ENCODE data around the gene ENPP4. TPM values are rescaled to one million over a fixed set of nuclear protein-coding genes. Genes with fewer than 3 reads are reported as not detected.

The ENPP4 gene
- total RNA-seq, 2 experiments from 2014 or later, result 6.6 to 7.3 TPM

GRCh38 chr6:46174904-46175303, 45.1 kb downstream of the ENPP4 start:
- POLR2A ChIA-PET, result no interaction called here
- CTCF ChIA-PET, result interaction anchor here (1.0 kb wide), 1 partner anchor 85 kb away, joined by 4 read pairs; no protein-coding TSS in a partner anchor
- intact Hi-C loops (cut with micrococcal nuclease), result no loop called here
- DNase-seq, result peak; percentile 13
- H3K4me3 Mint-ChIP-seq, result no peak overlapping the region
- TF ChIP-seq CTCF (IDR thresholded peaks at IDR 0.05), result no peak
- H3K27ac Mint-ChIP-seq, result no peak overlapping the region
- H3K27me3 Mint-ChIP-seq, result peaks cover 12% of the 10 kb centered on the region
- peaks cover 30% of the 10 kb centered on the region for H3K4me1 Mint-ChIP-seq (ENCODE audit: low read depth)
- no peak for ATAC-seq
- H3K36me3 Mint-ChIP-seq (ENCODE audit: low read depth), result no peaks in the 10 kb centered on the region
- no peaks in the 10 kb centered on the region for H3K9me3 Mint-ChIP-seq

- no peak for TF ChIP-seq CTCF (IDR thresholded peaks at IDR 0.05)
- peak; percentile 18 for DNase-seq
- H3K36me3 Mint-ChIP-seq (ENCODE audit: low read depth), result no peaks in the 10 kb centered on the region
- H3K27ac Mint-ChIP-seq, result no peak overlapping the region
- ATAC-seq, result peak; percentile 64
- no peaks in the 10 kb centered on the region for H3K9me3 Mint-ChIP-seq
- H3K4me1 Mint-ChIP-seq (ENCODE audit: low read depth), result peaks cover 25% of the 10 kb centered on the region
- CTCF ChIA-PET, result interaction anchor here (0.8 kb wide), 1 partner anchor 162 kb away, joined by 3 read pairs; no protein-coding TSS in a partner anchor
- intact Hi-C loops (cut with micrococcal nuclease), result no loop called here
- POLR2A ChIA-PET, result no interaction called here
- H3K4me3 Mint-ChIP-seq, result no peak overlapping the region
- H3K27me3 Mint-ChIP-seq, result peaks cover 8% of the 10 kb centered on the region
Measured at GRCh38 chr6:46175446-46175845, 45.7 kb downstream of the ENPP4 start.

GRCh38 chr6:46175976-46176375, 46.2 kb downstream of the ENPP4 start:
- TF ChIP-seq CTCF (IDR thresholded peaks at IDR 0.05), result no peak
- intact Hi-C loops (cut with micrococcal nuclease), result no loop called here
- Mint-ChIP-seq H3K27me3 (peaks cover 8% of the 10 kb centered on the region), H3K9me3 (no peaks in the 10 kb centered on the region), H3K4me1 (ENCODE audit: low read depth) (peaks cover 21% of the 10 kb centered on the region), H3K27ac (no peak overlapping the region), H3K4me3 (no peak overlapping the region), H3K36me3 (ENCODE audit: low read depth) (no peaks in the 10 kb centered on the region)
- CTCF ChIA-PET, result interaction anchor here (0.8 to 1.2 kb wide), 2 partner anchors 86 to 163 kb away, joined by 3 to 7 read pairs; no protein-coding TSS in a partner anchor
- ATAC-seq (no peak), DNase-seq (no peak)
- POLR2A ChIA-PET, result no interaction called here

- Mint-ChIP-seq H3K27ac (no peak overlapping the region), H3K36me3 (ENCODE audit: low read depth) (no peaks in the 10 kb centered on the region), H3K27me3 (peaks cover 19% of the 10 kb centered on the region), H3K4me3 (no peak overlapping the region), H3K4me1 (ENCODE audit: low read depth) (no peaks in the 10 kb centered on the region), H3K9me3 (no peaks in the 10 kb centered on the region)
- ChIA-PET CTCF (interaction anchor here (1.0 kb wide), 1 partner anchor 55 kb away, joined by 3 read pairs; the partner anchor contains the start of gene ENPP4), POLR2A (no interaction called here)
- DNase-seq (no peak), ATAC-seq (no peak)
- intact Hi-C loops (cut with micrococcal nuclease), result no loop called here
- no peak for TF ChIP-seq CTCF (IDR thresholded peaks at IDR 0.05)
Measured at GRCh38 chr6:46184114-46184513, 54.3 kb downstream of the ENPP4 start.

GRCh38 chr6:46186583-46186982, 56.8 kb downstream of the ENPP4 start:
- no peaks in the 10 kb centered on the region for H3K36me3 Mint-ChIP-seq (ENCODE audit: low read depth)
- no peak for TF ChIP-seq CTCF (IDR thresholded peaks at IDR 0.05)
- ATAC-seq (no peak), DNase-seq (no peak)
- peaks cover 23% of the 10 kb centered on the region for H3K27me3 Mint-ChIP-seq
- H3K27ac Mint-ChIP-seq, result no peak overlapping the region
- H3K4me1 Mint-ChIP-seq (ENCODE audit: low read depth), result no peaks in the 10 kb centered on the region
- ChIA-PET POLR2A (no interaction called here), CTCF (interaction anchor here (0.6 to 1.0 kb wide), 3 partner anchors 34 to 926 kb away, joined by 3 read pairs; no protein-coding TSS in a partner anchor)
- no peak overlapping the region for H3K4me3 Mint-ChIP-seq
- intact Hi-C loops (cut with micrococcal nuclease), result no loop called here
- H3K9me3 Mint-ChIP-seq, result no peaks in the 10 kb centered on the region

All from activated CD8-positive, alpha-beta T cell treated with anti-CD3 and anti-CD28 coated beads for 36 hours (primary cell).